Type B pancreatic cell (in vitro differentiated cells): Measurements from ENCODE around the gene CD3G. TPM values are rescaled to one million over a fixed set of nuclear protein-coding genes. Genes with fewer than 3 reads are reported as not detected.

Experiments used
- DNase-seq: peaks from one replicate; pipeline ENCODE4 v3.0.0; 2021; ENCODE audit warnings: mixed read lengths; ENCODE audit not compliant: unreplicated experiment; ENCODE audit errors: extremely low spot score
- H3K27ac Mint-ChIP-seq: 2 replicates; pipeline ENCODE4 v1.8.0; 2021; ENCODE audit warnings: mild to moderate bottlenecking, mixed read lengths
- H3K27me3 Mint-ChIP-seq: 2 replicates; pipeline ENCODE4 v1.8.0; 2021; ENCODE audit warnings: mixed read lengths
- H3K36me3 Mint-ChIP-seq: 2 replicates; pipeline ENCODE4 v1.8.0; 2021; ENCODE audit warnings: mixed read lengths
- H3K4me1 Mint-ChIP-seq: one replicate; pipeline ENCODE4 v1.8.0; 2021; ENCODE audit warnings: mixed read lengths; ENCODE audit not compliant: unreplicated experiment
- H3K4me3 Mint-ChIP-seq: 2 replicates; pipeline ENCODE4 v1.8.0; 2021; ENCODE audit warnings: mild to moderate bottlenecking, mixed read lengths
- H3K9me3 Mint-ChIP-seq: 2 replicates; pipeline ENCODE4 v1.8.0; 2021; ENCODE audit warnings: mixed read lengths
- CTCF ChIP-seq: fragments of 200-600 bp; sonication (generic); conservative IDR thresholded peaks from 2 replicates; pipeline ENCODE4 v1.5.0; 2021; ENCODE audit warnings: antibody characterized with exemption, mild to moderate bottlenecking
- total RNA-seq: library from RNA; stranded (reverse); gene quantifications from 2 replicates; pipeline ENCODE4 v1.2.1, GENCODE V29; 2021; ENCODE audit warnings: low replicate concordance

Gene CD3G
- total RNA-seq, 1 donor from 2014 or later = not detected

GRCh38 chr11:118366287-118366686 lies 22.1 kb downstream of the CD3G start:
- H3K36me3 Mint-ChIP-seq = peaks cover 12% of the 10 kb centered on the region
- H3K4me3 Mint-ChIP-seq = no peak overlapping the region

GRCh38 chr11:118370774-118371173 lies 26.6 kb downstream of the CD3G start:
- DNase-seq = no peak
- peaks cover 30% of the 10 kb centered on the region for H3K36me3 Mint-ChIP-seq
- H3K9me3 Mint-ChIP-seq = no peaks in the 10 kb centered on the region
- no peak for TF ChIP-seq CTCF
- no peak overlapping the region for H3K4me3 Mint-ChIP-seq
- no peaks in the 10 kb centered on the region for H3K4me1 Mint-ChIP-seq
- no peak overlapping the region for H3K27ac Mint-ChIP-seq
- no peaks in the 10 kb centered on the region for H3K27me3 Mint-ChIP-seq

More at GRCh38 chr11:118366287-118366686, 22.1 kb downstream of the CD3G start:
- H3K9me3 Mint-ChIP-seq = no peaks in the 10 kb centered on the region
- H3K4me1 Mint-ChIP-seq = no peaks in the 10 kb centered on the region
- no peaks in the 10 kb centered on the region for H3K27me3 Mint-ChIP-seq
- H3K27ac Mint-ChIP-seq = no peak overlapping the region
- no peak for DNase-seq
- TF ChIP-seq CTCF = no peak

GRCh38 chr11:118373263-118373662 lies 29.1 kb downstream of the CD3G start:
- no peaks in the 10 kb centered on the region for H3K9me3 Mint-ChIP-seq
- peaks cover 31% of the 10 kb centered on the region for H3K36me3 Mint-ChIP-seq
- H3K27me3 Mint-ChIP-seq = no peaks in the 10 kb centered on the region
- no peak overlapping the region for H3K4me3 Mint-ChIP-seq
- no peak overlapping the region for H3K27ac Mint-ChIP-seq
- DNase-seq = no peak
- H3K4me1 Mint-ChIP-seq = no peaks in the 10 kb centered on the region
- no peak for TF ChIP-seq CTCF

GRCh38 chr11:118373871-118374270 lies 29.7 kb downstream of the CD3G start:
- no peak overlapping the region for H3K27ac Mint-ChIP-seq
- no peak for DNase-seq
- H3K4me3 Mint-ChIP-seq = no peak overlapping the region
- peaks cover 31% of the 10 kb centered on the region for H3K36me3 Mint-ChIP-seq
- no peaks in the 10 kb centered on the region for H3K27me3 Mint-ChIP-seq
- TF ChIP-seq CTCF = no peak
- no peaks in the 10 kb centered on the region for H3K9me3 Mint-ChIP-seq
- no peaks in the 10 kb centered on the region for H3K4me1 Mint-ChIP-seq

- TF ChIP-seq CTCF = no peak
- peaks cover 24% of the 10 kb centered on the region for H3K36me3 Mint-ChIP-seq
- H3K4me3 Mint-ChIP-seq = no peak overlapping the region
- no peaks in the 10 kb centered on the region for H3K9me3 Mint-ChIP-seq
- H3K27ac Mint-ChIP-seq = no peak overlapping the region
- H3K4me1 Mint-ChIP-seq = no peaks in the 10 kb centered on the region
- no peak for DNase-seq
- no peaks in the 10 kb centered on the region for H3K27me3 Mint-ChIP-seq
Observed at GRCh38 chr11:118374729-118375128, 30.6 kb downstream of the CD3G start.

GRCh38 chr11:118375978-118376377 lies 31.8 kb downstream of the CD3G start:
- Mint-ChIP-seq H3K27ac (no peak overlapping the region), H3K36me3 (peaks cover 24% of the 10 kb centered on the region)
- no peak for TF ChIP-seq CTCF

More at GRCh38 chr11:118375978-118376377, 31.8 kb downstream of the CD3G start:
- no peak overlapping the region for H3K4me3 Mint-ChIP-seq
- DNase-seq = no peak
- no peaks in the 10 kb centered on the region for H3K4me1 Mint-ChIP-seq
- no peaks in the 10 kb centered on the region for H3K9me3 Mint-ChIP-seq
- H3K27me3 Mint-ChIP-seq = no peaks in the 10 kb centered on the region
